CD4-positive, alpha-beta T cell treated with Interferon alpha-2 for 1 hour (primary cell): ENCODE results near the gene ATP6V0A4.
"Not testable (repeated sequence)": the region's sequence is repeated elsewhere in the genome, so short reads cannot be mapped to it uniquely, and the experiment has no call there.

Experiments
- DNase-seq, 2 donors: peaks; one replicate each; pipeline ENCODE4 v3.0.0-alpha.2; 2020 to 2022

Gene ATP6V0A4

DNA sequence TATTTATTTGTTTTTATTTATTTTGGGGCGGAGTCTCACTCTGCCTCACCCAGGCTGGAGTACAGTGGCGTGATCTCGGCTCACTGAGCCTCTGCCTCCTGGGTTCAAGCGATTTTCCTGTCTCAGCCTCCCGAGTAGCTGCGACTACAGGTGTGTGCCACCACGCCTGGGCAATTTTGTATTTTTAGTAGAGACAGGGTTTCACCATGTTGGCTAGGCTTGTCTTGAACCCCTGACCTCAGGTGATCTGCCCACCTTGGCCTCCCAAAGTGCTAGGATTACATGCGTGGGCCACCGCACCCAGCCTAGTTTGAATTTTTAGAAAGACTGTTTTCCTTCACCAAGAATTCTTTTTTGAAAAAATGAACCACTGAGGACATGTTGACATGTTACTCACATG, 102.2 kb downstream of the ATP6V0A4 start:
- not testable (repeated sequence) for DNase-seq

GRCh38 chr7:138695106-138695505, 102.9 kb downstream of the ATP6V0A4 start:
- DNase-seq, result no peak

DNA sequence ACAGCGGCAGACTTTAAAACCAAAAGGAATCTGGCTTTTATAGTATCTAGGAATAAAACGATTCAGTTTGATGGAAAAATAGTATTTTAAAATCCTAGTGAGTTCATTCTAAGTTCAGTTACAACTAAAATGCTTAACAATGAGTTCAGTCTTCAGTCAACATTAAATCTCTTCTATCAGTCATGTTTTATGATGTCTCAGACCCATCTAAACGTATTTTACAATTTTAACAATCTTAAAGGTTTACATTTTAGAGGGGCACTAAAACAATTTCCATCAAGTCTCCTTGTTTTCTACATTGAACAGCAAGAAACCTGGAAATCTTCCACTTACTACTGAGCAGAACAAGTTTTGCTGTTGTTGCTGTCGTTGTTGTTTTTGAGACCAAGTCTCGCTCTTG, 106.8 kb downstream of the ATP6V0A4 start:
- DNase-seq, result no peak

DNA sequence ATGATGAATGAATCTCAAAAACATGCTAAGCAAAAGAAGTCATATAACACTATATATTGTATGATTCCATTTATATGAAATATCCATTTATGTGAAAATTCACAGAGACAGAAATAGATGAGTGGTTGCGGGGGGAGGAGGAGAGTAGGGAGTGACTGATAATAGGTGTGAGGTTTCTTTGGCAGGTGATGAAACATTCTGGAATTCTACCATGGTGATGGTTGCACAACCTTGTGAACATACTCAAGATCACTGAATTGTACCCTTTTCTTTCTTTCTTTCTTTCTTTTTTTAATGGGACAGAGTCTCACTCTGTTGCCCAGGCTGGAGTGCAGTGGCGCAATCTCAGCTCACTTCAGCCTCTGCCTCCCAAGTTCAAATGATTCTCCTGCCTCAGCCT, 107.5 kb downstream of the ATP6V0A4 start:
- DNase-seq, result no peak

DNA sequence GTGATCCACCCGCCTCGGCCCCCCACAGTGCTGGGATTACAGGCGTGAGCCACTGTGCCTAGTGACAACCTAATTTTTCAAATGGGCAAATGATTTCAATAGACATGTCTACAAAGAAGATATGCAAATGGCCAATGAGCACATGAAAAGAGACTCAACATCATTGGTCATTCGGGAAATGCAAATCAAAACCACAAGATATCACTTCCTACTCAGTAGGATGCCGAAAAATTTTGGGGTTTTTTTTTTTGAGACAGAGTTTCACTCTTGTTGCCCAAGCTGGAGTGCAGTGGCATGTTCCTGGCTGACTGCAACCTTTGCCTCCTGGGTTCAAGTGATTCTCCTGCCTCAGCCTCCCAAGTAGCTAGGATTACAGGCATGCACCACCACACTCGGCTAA, 110.0 kb downstream of the ATP6V0A4 start:
- not testable (repeated sequence) for DNase-seq

DNA sequence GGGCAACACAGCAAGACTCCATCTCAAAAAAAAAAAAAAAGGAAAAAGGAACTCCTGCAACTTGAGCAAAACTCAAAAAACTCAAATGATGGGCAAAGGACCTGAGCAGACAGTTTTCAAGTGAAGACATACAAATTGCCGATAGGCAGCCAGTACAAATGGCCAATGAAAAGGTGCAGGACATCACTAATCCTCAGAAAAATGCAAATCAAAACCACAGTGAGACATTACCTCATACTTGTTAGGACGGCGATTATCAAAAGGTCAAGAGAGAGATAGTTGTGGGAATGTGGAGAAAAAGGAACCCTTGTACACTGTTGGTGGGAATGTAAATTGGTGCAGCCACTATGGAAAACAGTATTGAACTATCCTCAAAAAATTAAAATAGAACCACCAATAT, 113.7 kb downstream of the ATP6V0A4 start:
- DNase-seq, result no peak

DNA sequence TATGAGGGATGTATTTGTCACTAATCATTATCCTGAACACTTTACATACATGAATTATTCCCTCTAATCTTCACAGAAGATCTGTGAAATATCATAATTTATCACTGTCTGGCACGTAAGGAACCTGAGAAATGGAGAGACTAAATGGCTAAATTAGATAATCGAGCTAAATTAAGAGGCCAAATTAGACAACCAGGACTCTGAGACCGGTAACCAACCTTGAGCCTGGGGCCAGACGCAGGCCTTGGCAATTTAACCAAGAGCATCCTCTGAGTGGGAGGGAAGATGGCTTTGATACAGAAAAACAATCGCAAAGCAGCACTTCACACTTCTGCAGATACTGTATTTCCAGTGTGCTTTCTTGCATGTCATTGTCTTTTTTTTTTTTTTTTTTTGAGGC, 118.2 kb downstream of the ATP6V0A4 start:
- no peak for DNase-seq

GRCh38 chr7:138670594-138670993, 127.4 kb downstream of the ATP6V0A4 start:
- DNase-seq, result no peak

GRCh38 chr7:138669364-138669763, 128.6 kb downstream of the ATP6V0A4 start:
- no peak for DNase-seq

DNA sequence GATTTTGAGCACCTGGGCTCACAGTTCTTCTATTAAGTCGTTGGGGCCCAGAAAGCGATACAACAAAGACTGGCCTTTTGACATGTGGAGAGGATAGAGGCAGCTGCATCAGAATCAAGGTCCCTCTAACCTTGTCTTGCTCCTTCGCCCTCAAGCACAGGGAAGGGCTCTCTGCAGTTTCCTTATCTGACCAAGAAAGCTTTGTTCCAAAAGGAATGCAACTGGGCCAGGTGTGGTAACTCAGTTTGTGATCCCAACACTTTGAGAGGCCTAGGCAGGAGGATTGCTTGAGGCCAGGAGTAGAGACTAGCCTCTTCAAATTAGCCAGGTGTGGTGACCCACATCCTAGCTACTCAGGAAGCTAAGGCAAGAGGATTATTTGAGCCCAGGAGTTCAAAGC, 129.1 kb downstream of the ATP6V0A4 start:
- no peak for DNase-seq

DNA sequence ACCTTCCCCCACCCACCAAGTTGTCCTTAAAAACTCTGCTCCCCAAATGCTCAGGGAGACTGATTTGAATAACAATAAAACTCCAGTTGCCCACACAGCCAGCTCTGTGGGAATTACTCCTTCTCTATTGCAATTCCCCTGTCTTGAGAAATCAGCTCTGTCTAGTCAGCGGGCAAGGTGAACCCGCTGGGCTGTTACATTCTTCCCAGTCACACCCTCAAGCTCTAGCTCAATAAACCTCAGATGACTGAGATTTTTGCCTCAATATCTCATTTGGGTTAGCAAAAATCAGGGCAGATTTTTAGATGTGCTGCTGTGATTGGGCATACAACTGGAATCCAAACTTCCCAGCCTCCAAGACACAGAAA, 129.8 kb downstream of the ATP6V0A4 start:
- DNase-seq, result no peak

DNA sequence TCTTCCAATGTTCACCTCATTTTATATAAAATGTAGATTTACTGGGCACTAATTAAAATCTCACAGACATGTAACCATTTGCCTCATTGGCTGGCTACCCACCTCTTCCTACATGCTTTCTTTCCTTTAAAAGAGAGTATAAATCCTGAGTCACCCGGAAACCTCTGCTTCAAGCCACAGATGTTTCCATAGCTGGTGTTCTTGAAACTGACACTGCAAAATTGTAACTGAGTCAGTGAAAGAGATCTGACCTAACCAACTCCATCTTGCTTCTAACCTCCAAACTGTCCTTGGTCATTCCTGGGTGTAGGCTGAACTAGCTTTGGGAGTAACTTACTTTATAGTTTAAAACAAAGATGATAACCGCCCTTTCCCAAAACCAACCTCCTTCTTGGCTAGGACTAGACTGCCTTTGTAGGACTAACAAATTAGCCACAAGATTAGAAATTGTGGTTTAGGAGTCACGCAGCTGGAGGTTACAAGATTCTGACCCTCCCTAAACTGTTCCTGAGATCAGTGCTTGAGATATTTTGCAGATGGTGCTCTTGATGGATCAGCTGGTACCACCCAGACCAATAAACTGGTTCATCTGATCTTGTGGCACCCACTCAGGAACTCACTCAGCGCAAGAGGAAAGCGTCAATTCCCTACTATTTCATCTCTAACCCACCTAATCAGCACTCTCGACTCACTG, 130.3 kb downstream of the ATP6V0A4 start:
- DNase-seq, result no peak

- no peak for DNase-seq
Observed at GRCh38 chr7:138666385-138666784, 131.6 kb downstream of the ATP6V0A4 start.

GRCh38 chr7:138665669-138666140, 132.3 kb downstream of the ATP6V0A4 start:
- DNase-seq, result no peak

- DNase-seq, result no peak
Observed at GRCh38 chr7:138665249-138665648, 132.7 kb downstream of the ATP6V0A4 start.

DNA sequence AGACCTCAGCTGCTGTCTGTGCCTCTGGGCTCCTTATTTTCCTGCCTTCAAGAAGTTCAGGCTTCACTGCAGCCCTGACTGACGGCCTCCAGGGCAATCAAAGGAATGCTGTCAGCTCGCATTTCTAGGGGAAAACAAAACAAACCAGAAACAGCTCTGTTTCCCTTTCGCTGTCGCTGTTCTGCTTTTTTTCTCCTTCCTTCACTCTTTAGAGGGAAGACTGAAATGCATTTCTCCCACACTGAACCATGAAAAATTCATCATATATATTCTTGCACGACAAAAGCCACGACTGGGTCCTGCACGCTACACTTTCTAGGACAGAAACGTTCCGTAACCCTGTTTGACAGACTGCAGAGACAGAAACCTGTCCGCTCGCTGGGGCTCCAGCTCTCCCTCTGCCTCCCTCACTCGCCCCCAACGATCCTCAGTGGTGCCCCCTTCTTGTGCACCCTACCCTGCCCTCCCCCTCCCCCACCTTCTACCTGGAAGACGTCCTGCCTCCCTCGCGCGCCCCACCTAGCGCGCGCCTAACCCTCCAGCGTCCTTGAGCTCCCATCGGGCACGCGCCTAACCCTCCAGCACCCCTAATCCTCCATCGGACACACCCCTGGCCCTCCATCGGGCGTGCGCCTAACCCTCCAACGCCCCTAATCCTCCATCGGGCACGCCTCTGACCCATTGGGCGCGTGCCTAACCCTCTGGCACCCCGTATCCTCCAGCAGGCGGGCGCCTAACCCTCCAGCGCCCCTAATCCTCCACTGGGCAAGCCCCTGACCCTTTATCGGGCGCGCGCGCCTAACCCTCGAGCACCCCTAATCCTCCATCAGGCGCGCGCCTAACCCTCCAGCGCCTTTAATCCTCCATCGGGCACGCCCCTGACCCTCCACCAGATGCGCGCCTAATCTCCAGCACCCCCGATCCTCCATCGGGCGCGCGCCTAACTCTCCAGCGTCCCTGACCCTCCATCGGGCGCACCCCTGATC, 134.0 kb downstream of the ATP6V0A4 start:
- DNase-seq, result no peak

DNA sequence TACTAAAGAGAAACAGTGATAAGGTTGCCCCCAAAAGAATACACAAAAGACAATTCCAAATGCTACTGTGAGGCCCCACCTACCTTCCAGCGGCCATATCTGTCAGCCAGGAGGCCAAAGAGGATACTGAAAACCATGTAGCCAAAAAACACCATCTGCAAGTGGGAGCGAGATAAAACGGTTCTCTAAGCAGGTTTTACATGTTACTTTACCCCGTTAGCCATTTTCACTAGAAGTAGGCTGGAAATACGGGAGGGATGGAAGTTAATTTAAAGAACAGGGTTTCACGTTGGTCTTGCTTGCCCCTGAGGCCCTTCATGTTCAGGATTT, 135.0 kb downstream of the ATP6V0A4 start:
- no peak for DNase-seq

- DNase-seq, result no peak
Observed at GRCh38 chr7:138662076-138662990, 135.7 kb downstream of the ATP6V0A4 start.

DNA sequence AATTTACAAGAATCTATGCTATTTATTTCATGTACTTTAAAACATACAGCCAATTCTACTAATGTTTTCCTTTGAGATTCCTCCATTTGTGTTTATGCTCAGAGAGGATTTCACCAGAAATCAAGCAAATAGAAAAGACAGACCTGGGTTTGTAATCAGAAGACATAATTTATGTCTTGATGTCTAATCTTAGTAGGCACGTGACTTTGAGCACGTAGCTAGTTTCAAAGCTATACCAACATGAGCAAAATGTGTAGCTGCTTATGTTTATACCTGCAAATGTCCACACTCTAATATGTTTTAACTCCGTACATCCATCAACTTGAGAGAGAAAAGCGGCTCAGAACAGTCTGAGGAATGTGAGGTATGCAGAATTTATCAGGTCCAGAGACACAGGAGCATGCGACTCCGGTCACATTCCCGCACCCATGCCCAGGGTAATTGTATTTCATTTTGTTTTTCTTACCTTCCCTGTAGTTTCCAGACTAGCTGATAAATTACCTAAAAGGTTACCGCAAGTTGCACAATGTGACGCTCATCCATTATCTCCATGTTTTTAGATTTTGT, 136.8 kb downstream of the ATP6V0A4 start:
- DNase-seq, result no peak

DNA sequence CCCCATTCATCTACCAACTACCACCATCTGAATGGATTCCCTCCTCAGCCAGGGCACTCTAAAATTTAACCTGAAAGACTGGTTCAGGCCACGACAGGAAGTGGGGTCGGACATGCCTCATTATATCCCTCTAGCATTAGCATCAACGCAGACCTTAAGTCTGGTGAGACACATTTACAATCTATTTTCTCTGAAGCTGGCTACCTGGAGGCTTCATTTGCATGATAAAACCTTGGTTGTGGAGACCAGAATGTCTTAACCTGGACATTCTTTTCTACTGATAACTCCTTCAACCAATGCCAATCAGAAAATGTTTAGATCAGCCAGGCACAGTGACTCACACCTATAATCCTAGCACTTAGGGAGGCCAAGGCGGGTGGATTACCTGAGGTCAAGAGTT, 139.1 kb downstream of the ATP6V0A4 start:
- no peak for DNase-seq

GRCh38 chr7:138657854-138658386, 140.1 kb downstream of the ATP6V0A4 start:
- no peak for DNase-seq

GRCh38 chr7:138656952-138657351, 141.0 kb downstream of the ATP6V0A4 start:
- DNase-seq, result no peak
